ENCODE data around the gene CLDN7. TPM values are rescaled to one million over a fixed set of nuclear protein-coding genes. Genes with fewer than 3 reads are reported as not detected.

Gene CLDN7
- total RNA-seq, 1 donor from 2014 or later = 10.5 TPM

DNA sequence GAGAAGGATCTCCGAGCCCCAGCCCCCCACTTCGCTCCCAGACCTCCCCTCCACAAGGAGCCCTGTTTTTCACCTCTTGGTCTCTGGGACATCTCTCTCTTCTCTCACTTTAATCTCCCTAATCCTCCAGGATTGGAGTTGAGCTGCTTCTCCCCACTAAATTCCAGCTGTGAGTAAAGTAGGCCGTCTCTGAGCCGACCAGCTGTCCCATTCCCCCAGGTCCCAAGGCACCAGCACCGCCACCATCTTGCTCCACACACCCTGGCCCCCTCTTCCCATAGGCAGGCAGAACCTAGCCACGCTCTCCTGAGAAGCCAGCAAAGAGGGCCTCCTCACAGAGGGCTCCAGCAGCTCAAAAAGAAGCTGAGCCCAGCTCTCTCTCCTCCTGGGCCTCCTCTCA lies 43.5 kb downstream of the CLDN7 start:
- Histone ChIP-seq H3K79me2 (ENCODE audit: insufficient read depth, low read length) (peaks cover 55% of the 10 kb centered on the region), H3K9me3 (ENCODE audit: insufficient read depth, low read depth, low read length) (no peaks in the 10 kb centered on the region), H3K27me3 (ENCODE audit: insufficient read depth, low read length) (no peaks in the 10 kb centered on the region), H4K20me1 (ENCODE audit: insufficient read depth, low read length) (peaks cover 61% of the 10 kb centered on the region), H3K27ac (ENCODE audit: low read depth, low read length) (no peak overlapping the region), H3K4me1 (ENCODE audit: insufficient read depth, low read length) (peaks cover 42% of the 10 kb centered on the region), H3K4me2 (ENCODE audit: low read length) (no peak overlapping the region), H3K9ac (ENCODE audit: low read length) (no peak overlapping the region), H3K4me3 (ENCODE audit: insufficient read depth, low read depth, low read length) (no peak overlapping the region), H3K36me3 (ENCODE audit: insufficient read depth, low read length) (peaks cover 13% of the 10 kb centered on the region), H2AFZ (ENCODE audit: low read depth, low read length) (no peak overlapping the region)
- H3K4me1 Mint-ChIP-seq (ENCODE audit: low read depth, unreplicated experiment) = peaks cover 27% of the 10 kb centered on the region
- peak overlapping the region; percentile 36 for H3K27ac Mint-ChIP-seq (ENCODE audit: unreplicated experiment)
- no peak for TF ChIP-seq EZH2 (IDR thresholded peaks at IDR 0.05; ENCODE audit: insufficient read depth, low read length)
- TF ChIP-seq, protein P1, sequence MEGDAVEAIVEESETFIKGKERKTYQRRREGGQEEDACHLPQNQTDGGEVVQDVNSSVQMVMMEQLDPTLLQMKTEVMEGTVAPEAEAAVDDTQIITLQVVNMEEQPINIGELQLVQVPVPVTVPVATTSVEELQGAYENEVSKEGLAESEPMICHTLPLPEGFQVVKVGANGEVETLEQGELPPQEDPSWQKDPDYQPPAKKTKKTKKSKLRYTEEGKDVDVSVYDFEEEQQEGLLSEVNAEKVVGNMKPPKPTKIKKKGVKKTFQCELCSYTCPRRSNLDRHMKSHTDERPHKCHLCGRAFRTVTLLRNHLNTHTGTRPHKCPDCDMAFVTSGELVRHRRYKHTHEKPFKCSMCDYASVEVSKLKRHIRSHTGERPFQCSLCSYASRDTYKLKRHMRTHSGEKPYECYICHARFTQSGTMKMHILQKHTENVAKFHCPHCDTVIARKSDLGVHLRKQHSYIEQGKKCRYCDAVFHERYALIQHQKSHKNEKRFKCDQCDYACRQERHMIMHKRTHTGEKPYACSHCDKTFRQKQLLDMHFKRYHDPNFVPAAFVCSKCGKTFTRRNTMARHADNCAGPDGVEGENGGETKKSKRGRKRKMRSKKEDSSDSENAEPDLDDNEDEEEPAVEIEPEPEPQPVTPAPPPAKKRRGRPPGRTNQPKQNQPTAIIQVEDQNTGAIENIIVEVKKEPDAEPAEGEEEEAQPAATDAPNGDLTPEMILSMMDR (IDR thresholded peaks at IDR 0.05; ENCODE audit: insufficient read depth, low read depth, low read length) = no peak
- no peaks in the 10 kb centered on the region for H3K27me3 Mint-ChIP-seq (ENCODE audit: low read depth, unreplicated experiment)
- FAIRE-seq (no peak), DNase-seq (ENCODE audit: low read depth) (no peak)
- H3K36me3 Mint-ChIP-seq (ENCODE audit: low read depth, unreplicated experiment) = peaks cover 14% of the 10 kb centered on the region
- peak overlapping the region; percentile 96 for H3K4me3 Mint-ChIP-seq (ENCODE audit: unreplicated experiment)
- H3K9me3 Mint-ChIP-seq (ENCODE audit: unreplicated experiment) = no peaks in the 10 kb centered on the region

DNA sequence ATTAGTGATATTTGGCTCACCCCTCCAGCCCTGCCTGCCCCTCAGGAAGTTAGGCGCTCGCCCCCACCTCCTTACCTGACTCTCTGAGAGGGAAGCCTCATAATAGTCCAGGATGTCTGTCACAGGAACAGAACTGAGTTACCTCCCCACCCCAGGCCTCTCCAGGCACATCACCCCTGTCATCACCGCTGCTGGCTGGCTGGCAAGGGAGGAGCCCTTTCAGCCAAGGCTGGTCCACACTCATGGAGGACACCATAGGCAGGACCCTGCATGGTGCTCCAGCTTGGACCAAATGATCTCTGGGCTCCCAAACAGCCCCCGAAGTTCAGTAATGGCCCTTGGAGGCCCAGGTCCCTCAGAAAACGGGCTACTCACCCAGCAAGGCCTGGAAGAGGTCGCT lies 44.1 kb downstream of the CLDN7 start:
- Mint-ChIP-seq H3K9me3 (ENCODE audit: unreplicated experiment) (no peaks in the 10 kb centered on the region), H3K27ac (ENCODE audit: unreplicated experiment) (no peak overlapping the region), H3K4me3 (ENCODE audit: unreplicated experiment) (peak overlapping the region; percentile 96), H3K27me3 (ENCODE audit: low read depth, unreplicated experiment) (no peaks in the 10 kb centered on the region), H3K36me3 (ENCODE audit: low read depth, unreplicated experiment) (peaks cover 12% of the 10 kb centered on the region), H3K4me1 (ENCODE audit: low read depth, unreplicated experiment) (peaks cover 31% of the 10 kb centered on the region)
- Histone ChIP-seq H3K27me3 (ENCODE audit: insufficient read depth, low read length) (no peaks in the 10 kb centered on the region), H3K9me3 (ENCODE audit: insufficient read depth, low read depth, low read length) (no peaks in the 10 kb centered on the region), H3K27ac (ENCODE audit: low read depth, low read length) (no peak overlapping the region), H3K4me2 (ENCODE audit: low read length) (peak overlapping the region; percentile 87), H3K4me3 (ENCODE audit: insufficient read depth, low read depth, low read length) (no peak overlapping the region), H3K4me1 (ENCODE audit: insufficient read depth, low read length) (peaks cover 45% of the 10 kb centered on the region), H3K9ac (ENCODE audit: low read length) (peak overlapping the region; percentile 75), H3K79me2 (ENCODE audit: insufficient read depth, low read length) (peaks cover 61% of the 10 kb centered on the region), H3K36me3 (ENCODE audit: insufficient read depth, low read length) (peaks cover 9% of the 10 kb centered on the region), H4K20me1 (ENCODE audit: insufficient read depth, low read length) (peaks cover 61% of the 10 kb centered on the region), H2AFZ (ENCODE audit: low read depth, low read length) (no peak overlapping the region)
- DNase-seq (ENCODE audit: low read depth) (no peak), FAIRE-seq (no peak)
- no peak for TF ChIP-seq EZH2 (IDR thresholded peaks at IDR 0.05; ENCODE audit: insufficient read depth, low read length)
- TF ChIP-seq, protein P1 (IDR thresholded peaks at IDR 0.05; ENCODE audit: insufficient read depth, low read depth, low read length) = no peak

- no peaks in the 10 kb centered on the region for H3K9me3 Mint-ChIP-seq (ENCODE audit: unreplicated experiment)
- peak; percentile 59 for DNase-seq (ENCODE audit: low read depth)
- H3K4me1 Mint-ChIP-seq (ENCODE audit: low read depth, unreplicated experiment) = peaks cover 32% of the 10 kb centered on the region
- FAIRE-seq = no peak
- H4K20me1 ChIP-seq (ENCODE audit: insufficient read depth, low read length) = peaks cover 60% of the 10 kb centered on the region
- H3K9ac ChIP-seq (ENCODE audit: low read length) = peak overlapping the region; percentile 79
- peaks cover 10% of the 10 kb centered on the region for H3K36me3 Mint-ChIP-seq (ENCODE audit: low read depth, unreplicated experiment)
- no peak for TF ChIP-seq EZH2 (IDR thresholded peaks at IDR 0.05; ENCODE audit: insufficient read depth, low read length)
- TF ChIP-seq, protein P1 (IDR thresholded peaks at IDR 0.05; ENCODE audit: insufficient read depth, low read depth, low read length) = no peak
- peaks cover 64% of the 10 kb centered on the region for H3K79me2 ChIP-seq (ENCODE audit: insufficient read depth, low read length)
- H3K36me3 ChIP-seq (ENCODE audit: insufficient read depth, low read length) = peaks cover 3% of the 10 kb centered on the region
- H3K27me3 ChIP-seq (ENCODE audit: insufficient read depth, low read length) = no peaks in the 10 kb centered on the region
- H3K4me2 ChIP-seq (ENCODE audit: low read length) = peak overlapping the region; percentile 92
- H3K27ac Mint-ChIP-seq (ENCODE audit: unreplicated experiment) = peak overlapping the region; percentile 80
- H3K4me3 ChIP-seq (ENCODE audit: insufficient read depth, low read depth, low read length) = peak overlapping the region; percentile 65
- no peaks in the 10 kb centered on the region for H3K27me3 Mint-ChIP-seq (ENCODE audit: low read depth, unreplicated experiment)
- H3K9me3 ChIP-seq (ENCODE audit: insufficient read depth, low read depth, low read length) = no peaks in the 10 kb centered on the region
- H2AFZ ChIP-seq (ENCODE audit: low read depth, low read length) = no peak overlapping the region
- peak overlapping the region; percentile 96 for H3K4me3 Mint-ChIP-seq (ENCODE audit: unreplicated experiment)
- H3K27ac ChIP-seq (ENCODE audit: low read depth, low read length) = no peak overlapping the region
- peaks cover 45% of the 10 kb centered on the region for H3K4me1 ChIP-seq (ENCODE audit: insufficient read depth, low read length)
Observed at GRCh38 chr17:7217113-7217987, 44.9 kb downstream of the CLDN7 start.
